GM12873 (cell line): ENCODE results near the gene F2RL3.

Experiments used
- TF ChIP-seq, protein P1 (sequence below): IDR thresholded peaks from 2 replicates; pipeline ENCODE4 v1.5.1; 2012; ENCODE audit warnings: low read depth, mild to moderate bottlenecking, moderate library complexity, low read length, control low read depth; ENCODE audit not compliant: insufficient read depth; ENCODE audit errors: missing control alignments

The F2RL3 gene

GRCh38 chr19:16892436-16892835, 3.6 kb downstream of the F2RL3 start:
- TF ChIP-seq, protein P1, sequence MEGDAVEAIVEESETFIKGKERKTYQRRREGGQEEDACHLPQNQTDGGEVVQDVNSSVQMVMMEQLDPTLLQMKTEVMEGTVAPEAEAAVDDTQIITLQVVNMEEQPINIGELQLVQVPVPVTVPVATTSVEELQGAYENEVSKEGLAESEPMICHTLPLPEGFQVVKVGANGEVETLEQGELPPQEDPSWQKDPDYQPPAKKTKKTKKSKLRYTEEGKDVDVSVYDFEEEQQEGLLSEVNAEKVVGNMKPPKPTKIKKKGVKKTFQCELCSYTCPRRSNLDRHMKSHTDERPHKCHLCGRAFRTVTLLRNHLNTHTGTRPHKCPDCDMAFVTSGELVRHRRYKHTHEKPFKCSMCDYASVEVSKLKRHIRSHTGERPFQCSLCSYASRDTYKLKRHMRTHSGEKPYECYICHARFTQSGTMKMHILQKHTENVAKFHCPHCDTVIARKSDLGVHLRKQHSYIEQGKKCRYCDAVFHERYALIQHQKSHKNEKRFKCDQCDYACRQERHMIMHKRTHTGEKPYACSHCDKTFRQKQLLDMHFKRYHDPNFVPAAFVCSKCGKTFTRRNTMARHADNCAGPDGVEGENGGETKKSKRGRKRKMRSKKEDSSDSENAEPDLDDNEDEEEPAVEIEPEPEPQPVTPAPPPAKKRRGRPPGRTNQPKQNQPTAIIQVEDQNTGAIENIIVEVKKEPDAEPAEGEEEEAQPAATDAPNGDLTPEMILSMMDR = no peak

GRCh38 chr19:16892868-16893685, 4.3 kb downstream of the F2RL3 start:
- TF ChIP-seq, protein P1 = no peak

- TF ChIP-seq, protein P1 = no peak
Measured at GRCh38 chr19:16893686-16893989, 4.8 kb downstream of the F2RL3 start.

DNA sequence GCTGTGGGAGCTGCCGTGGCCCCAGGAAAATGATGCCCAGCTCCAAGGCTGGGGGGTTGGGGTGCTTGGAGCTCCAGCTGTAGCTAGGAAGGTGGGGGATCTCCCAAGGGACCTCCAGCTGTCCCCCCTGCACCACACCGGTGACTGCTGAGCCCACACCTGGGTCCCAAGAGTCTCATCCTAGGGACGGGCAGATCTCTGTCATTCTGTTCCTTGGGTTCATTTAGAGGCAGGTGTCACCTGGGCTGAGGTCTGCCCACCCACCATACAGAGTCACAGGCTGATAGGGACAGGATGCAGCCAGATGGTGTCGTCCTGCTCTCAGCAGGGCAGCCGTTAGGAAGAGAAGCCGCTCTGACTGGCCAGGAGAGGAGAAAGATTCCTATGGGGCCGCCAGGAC, 5.3 kb downstream of the F2RL3 start:
- TF ChIP-seq, protein P1 = no peak

GRCh38 chr19:16895467-16896145, 6.8 kb downstream of the F2RL3 start:
- TF ChIP-seq, protein P1 = no peak

- TF ChIP-seq, protein P1 = no peak
Measured at GRCh38 chr19:16896146-16897028, 7.6 kb downstream of the F2RL3 start.
